KMS-11 (cell line): ENCODE data around the gene SEC14L2.

Experiments
- H2AFZ ChIP-seq: fragments of 200-600 bp; sonication (generic); 2 replicates; pipeline ENCODE4 v1.6.1; 2016; ENCODE audit warnings: antibody characterized with exemption, mixed run types, low read depth
- H3K27ac ChIP-seq: fragments of 200-600 bp; sonication (generic); 2 replicates; pipeline ENCODE4 v1.6.1; 2016; ENCODE audit warnings: mild to moderate bottlenecking, mixed run types
- H3K27me3 ChIP-seq: fragments of 200-600 bp; sonication (generic); 2 replicates; pipeline ENCODE4 v1.6.1; 2017; ENCODE audit warnings: mild to moderate bottlenecking, low read depth, mixed run types, moderate library complexity; ENCODE audit not compliant: insufficient read depth
- H3K36me3 ChIP-seq: fragments of 200-600 bp; sonication (generic); 2 replicates; pipeline ENCODE4 v1.6.1; 2017; ENCODE audit warnings: mild to moderate bottlenecking, mixed run types; ENCODE audit not compliant: insufficient read depth
- H3K4me1 ChIP-seq: fragments of 200-600 bp; sonication (generic); 2 replicates; pipeline ENCODE4 v1.6.1; 2016; ENCODE audit warnings: mild to moderate bottlenecking, low read depth, mixed run types; ENCODE audit not compliant: poor library complexity, severe bottlenecking
- H3K4me2 ChIP-seq: fragments of 200-600 bp; sonication (generic); 2 replicates; pipeline ENCODE4 v1.7.0; 2016; ENCODE audit warnings: mild to moderate bottlenecking, mixed run types
- H3K4me3 ChIP-seq: fragments of 200-600 bp; sonication (generic); IDR thresholded peaks from 2 replicates; pipeline ENCODE4 v1.6.1; 2017; ENCODE audit warnings: low read depth, low read length, mixed read lengths; ENCODE audit not compliant: insufficient read depth
- H3K79me2 ChIP-seq: fragments of 200-600 bp; sonication (generic); 2 replicates; pipeline ENCODE4 v1.6.1; 2016; ENCODE audit warnings: low read depth, mixed run types; ENCODE audit not compliant: insufficient read depth
- H3K9ac ChIP-seq: fragments of 200-600 bp; sonication (generic); 2 replicates; pipeline ENCODE4 v1.6.1; 2016; ENCODE audit warnings: mild to moderate bottlenecking, mixed run types
- H4K20me1 ChIP-seq: fragments of 200-600 bp; sonication (generic); 2 replicates; pipeline ENCODE4 v1.6.1; 2016; ENCODE audit warnings: mild to moderate bottlenecking, mixed run types; ENCODE audit not compliant: insufficient read depth
- TF ChIP-seq, protein P1 (sequence below): fragments of 200-600 bp; sonication (generic); conservative IDR thresholded peaks from 2 replicates; pipeline ENCODE4 v1.6.1; 2017; ENCODE audit warnings: low read depth, mild to moderate bottlenecking, antibody characterized with exemption, low read length, moderate library complexity, mixed read lengths

Gene SEC14L2

DNA sequence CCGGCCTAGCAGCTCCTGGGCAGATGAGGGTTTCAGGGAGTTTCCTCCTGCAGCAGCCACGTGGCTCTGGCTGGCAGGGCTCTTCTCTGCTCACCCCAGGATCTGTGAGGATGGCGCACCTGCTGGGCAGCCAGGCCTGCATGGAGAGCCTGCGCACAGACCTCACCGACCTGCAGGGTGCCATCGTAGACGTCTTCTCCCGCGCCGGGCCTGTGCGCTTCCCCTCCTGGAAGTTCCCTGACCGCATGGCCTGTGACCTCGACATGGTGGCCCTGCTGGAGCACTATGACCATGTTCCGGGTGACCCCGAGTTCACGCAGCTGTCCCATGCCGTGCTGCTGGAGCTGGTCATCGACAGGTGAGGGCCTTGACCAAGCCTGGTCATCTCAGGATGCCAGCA is 30.9 kb upstream of the SEC14L2 start:
- H3K27me3 ChIP-seq: no peaks in the 10 kb centered on the region

DNA sequence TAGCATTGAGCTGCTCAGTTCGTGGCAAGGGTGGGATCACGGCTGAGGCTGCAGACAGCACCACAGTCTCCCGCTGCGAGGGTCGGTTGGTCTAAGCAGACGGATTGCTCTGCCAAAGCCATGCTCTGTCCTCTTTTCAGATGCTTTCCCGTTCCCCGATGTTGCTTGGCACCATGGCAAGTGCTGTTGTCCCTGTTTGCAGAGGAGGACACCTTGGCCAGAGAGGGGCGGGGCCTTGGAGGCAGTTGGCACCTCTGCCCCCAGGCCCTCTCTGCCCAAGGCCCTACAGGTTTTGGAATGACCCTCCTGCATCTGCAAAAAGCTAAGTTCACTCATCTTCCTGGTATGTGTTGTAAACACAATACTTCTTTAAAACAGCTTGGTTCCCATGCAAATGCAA is 28.4 kb upstream of the SEC14L2 start:
- Histone ChIP-seq H3K4me3 (no peak overlapping the region), H3K4me1 (no peaks in the 10 kb centered on the region), H3K27ac (no peak overlapping the region), H3K27me3 (no peaks in the 10 kb centered on the region), H3K79me2 (no peaks in the 10 kb centered on the region), H4K20me1 (no peaks in the 10 kb centered on the region), H3K36me3 (no peaks in the 10 kb centered on the region), H3K9ac (no peak overlapping the region), H3K4me2 (no peak overlapping the region), H2AFZ (no peak overlapping the region)
- TF ChIP-seq, protein P1, sequence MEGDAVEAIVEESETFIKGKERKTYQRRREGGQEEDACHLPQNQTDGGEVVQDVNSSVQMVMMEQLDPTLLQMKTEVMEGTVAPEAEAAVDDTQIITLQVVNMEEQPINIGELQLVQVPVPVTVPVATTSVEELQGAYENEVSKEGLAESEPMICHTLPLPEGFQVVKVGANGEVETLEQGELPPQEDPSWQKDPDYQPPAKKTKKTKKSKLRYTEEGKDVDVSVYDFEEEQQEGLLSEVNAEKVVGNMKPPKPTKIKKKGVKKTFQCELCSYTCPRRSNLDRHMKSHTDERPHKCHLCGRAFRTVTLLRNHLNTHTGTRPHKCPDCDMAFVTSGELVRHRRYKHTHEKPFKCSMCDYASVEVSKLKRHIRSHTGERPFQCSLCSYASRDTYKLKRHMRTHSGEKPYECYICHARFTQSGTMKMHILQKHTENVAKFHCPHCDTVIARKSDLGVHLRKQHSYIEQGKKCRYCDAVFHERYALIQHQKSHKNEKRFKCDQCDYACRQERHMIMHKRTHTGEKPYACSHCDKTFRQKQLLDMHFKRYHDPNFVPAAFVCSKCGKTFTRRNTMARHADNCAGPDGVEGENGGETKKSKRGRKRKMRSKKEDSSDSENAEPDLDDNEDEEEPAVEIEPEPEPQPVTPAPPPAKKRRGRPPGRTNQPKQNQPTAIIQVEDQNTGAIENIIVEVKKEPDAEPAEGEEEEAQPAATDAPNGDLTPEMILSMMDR: no peak

More for the DNA sequence above, 30.9 kb upstream of the SEC14L2 start:
- no peaks in the 10 kb centered on the region for H3K79me2 ChIP-seq
- H3K27ac ChIP-seq: no peak overlapping the region
- no peak overlapping the region for H2AFZ ChIP-seq
- no peak overlapping the region for H3K9ac ChIP-seq
- H3K4me2 ChIP-seq: no peak overlapping the region
- H3K36me3 ChIP-seq: no peaks in the 10 kb centered on the region
- H3K4me3 ChIP-seq: no peak overlapping the region
- H4K20me1 ChIP-seq: no peaks in the 10 kb centered on the region
- TF ChIP-seq, protein P1: no peak
- H3K4me1 ChIP-seq: peaks cover 24% of the 10 kb centered on the region

DNA sequence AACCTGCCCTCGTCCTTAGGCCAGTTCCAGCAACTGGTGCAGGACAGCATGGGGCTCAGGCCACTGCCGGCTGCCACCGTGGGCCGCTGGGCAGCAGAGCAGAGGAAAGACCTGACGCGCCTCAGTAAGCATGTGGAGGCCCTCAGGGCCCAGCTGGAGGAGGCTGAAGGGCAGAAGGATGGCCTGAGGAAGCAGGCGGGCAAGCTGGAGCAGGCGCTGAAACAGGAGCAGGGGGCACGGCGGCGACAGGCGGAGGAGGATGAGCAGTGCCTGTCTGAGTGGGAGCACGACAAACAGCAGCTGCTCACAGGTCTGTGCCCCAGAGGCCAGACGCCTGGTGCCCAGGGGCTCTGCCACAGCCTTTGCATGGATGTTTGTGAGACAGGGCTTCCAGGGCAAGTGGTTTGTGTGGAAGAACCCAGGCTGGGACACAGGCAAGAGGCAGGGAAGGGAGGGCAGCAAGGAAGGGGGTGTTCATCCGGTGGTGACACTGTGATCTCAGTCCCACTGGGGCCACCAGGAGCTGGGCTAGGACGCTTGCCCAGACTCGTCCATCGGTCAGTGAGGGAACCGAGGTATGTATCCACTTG is 26.1 kb upstream of the SEC14L2 start:
- no peak overlapping the region for H3K4me3 ChIP-seq
- H4K20me1 ChIP-seq: no peaks in the 10 kb centered on the region
- no peak overlapping the region for H2AFZ ChIP-seq
- H3K27me3 ChIP-seq: no peaks in the 10 kb centered on the region
- H3K9ac ChIP-seq: no peak overlapping the region
- H3K79me2 ChIP-seq: no peaks in the 10 kb centered on the region
- H3K36me3 ChIP-seq: no peaks in the 10 kb centered on the region
- TF ChIP-seq, protein P1: no peak
- no peaks in the 10 kb centered on the region for H3K4me1 ChIP-seq
- H3K4me2 ChIP-seq: no peak overlapping the region
- no peak overlapping the region for H3K27ac ChIP-seq

DNA sequence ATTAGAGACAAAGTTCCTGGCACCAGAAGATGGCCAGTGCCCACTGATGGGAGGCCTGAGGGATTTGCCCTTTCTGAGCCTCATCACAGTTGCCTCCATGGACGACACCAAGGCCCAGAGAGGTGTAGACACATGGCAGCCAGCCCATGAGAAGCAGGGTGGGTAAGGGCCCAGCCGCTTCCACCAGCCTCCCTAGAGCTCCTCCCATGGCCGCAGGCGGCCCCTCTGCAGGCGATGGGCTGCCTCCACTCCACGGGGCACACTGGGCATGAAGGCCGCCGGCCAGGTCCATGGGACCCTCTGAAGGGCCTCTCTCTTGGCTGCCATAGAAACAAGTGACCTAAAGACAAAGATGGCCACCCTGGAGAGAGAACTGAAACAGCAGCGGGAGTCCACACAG is 25.5 kb upstream of the SEC14L2 start:
- Histone ChIP-seq H3K79me2 (no peaks in the 10 kb centered on the region), H4K20me1 (no peaks in the 10 kb centered on the region), H3K4me2 (no peak overlapping the region), H3K9ac (no peak overlapping the region), H2AFZ (no peak overlapping the region), H3K27me3 (no peaks in the 10 kb centered on the region), H3K4me1 (no peaks in the 10 kb centered on the region), H3K27ac (no peak overlapping the region), H3K4me3 (no peak overlapping the region), H3K36me3 (no peaks in the 10 kb centered on the region)
- TF ChIP-seq, protein P1: no peak
